Ovary (tissue), 3 donors: ENCODE measurements around the gene MMP25.

Experiments used
- CTCF ChIP-seq, 3 donors: fragments of 450-650 bp in 2 of 3; fragments of 200-600 bp in 1 of 3; IDR thresholded peaks; one replicate each; pipeline versions ENCODE4 v1.5.1 to v1.8.0; 2016 to 2022; ENCODE audit warnings: antibody characterized with exemption in 3 of 3, mild to moderate bottlenecking in 1 of 3
- EP300 ChIP-seq: sonication (generic); formaldehyde crosslinking; IDR thresholded peaks from one replicate; pipeline ENCODE4 v1.6.1; 2017; ENCODE audit warnings: antibody characterized with exemption
- POLR2A ChIP-seq: fragments of 450-650 bp; IDR thresholded peaks from one replicate; pipeline ENCODE4 v1.6.1; 2017; ENCODE audit warnings: antibody characterized with exemption, mild to moderate bottlenecking, moderate library complexity
- donor health status: DM: no; HTN: no; CAD: no.

GRCh38 chr16:2999929-3000328 lies 46.4 kb upstream of the MMP25 start:
- no peak for TF ChIP-seq CTCF (IDR thresholded peaks at IDR 0.05)
- TF ChIP-seq POLR2A: no peak
- no peak for TF ChIP-seq EP300
